ENCODE data around the gene MTARC2.
"Not testable (repeated sequence)": the region's sequence is repeated elsewhere in the genome, so short reads cannot be mapped to it uniquely, and the experiment has no call there.

Gene MTARC2

DNA sequence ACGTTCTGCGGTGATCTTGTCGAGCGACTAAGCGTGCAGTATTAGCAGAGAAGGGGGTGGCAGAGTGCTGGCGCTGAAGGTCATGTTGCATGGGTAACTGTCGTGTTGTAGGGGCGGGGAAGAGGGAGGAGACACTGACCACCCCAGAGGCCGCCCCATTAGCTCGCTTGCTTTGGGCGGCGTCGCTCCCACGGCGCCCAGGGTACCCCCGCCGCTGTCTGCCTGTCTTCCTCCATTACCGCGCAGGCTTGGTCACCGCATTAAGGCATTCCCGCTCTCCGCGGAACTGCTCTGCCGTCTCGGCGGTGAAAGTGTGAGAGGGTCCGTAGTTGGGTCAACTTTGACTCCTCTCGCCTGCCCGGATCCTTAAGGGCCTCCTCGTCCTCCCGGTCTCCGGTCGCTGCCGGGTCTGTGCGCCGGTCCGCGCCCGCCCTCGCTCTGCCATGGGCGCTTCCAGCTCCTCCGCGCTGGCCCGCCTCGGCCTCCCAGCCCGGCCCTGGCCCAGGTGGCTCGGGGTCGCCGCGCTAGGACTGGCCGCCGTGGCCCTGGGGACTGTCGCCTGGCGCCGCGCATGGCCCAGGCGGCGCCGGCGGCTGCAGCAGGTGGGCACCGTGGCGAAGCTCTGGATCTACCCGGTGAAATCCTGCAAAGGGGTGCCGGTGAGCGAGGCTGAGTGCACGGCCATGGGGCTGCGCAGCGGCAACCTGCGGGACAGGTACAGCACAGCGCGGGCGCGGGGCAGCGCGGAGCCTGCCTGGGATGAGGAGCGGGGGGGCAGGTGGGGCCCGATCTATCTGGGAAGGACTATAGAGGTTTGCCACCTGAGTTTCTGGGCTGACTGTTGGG, at the start of gene MTARC2:
Gene MTARC2, plus strand, starts transcription at position 234 of the 846 bp plus-strand sequence. Its CDS starts 210 bp downstream, at position 444.
- DNase-seq (ENCODE audit: low read depth) = no peak

DNA sequence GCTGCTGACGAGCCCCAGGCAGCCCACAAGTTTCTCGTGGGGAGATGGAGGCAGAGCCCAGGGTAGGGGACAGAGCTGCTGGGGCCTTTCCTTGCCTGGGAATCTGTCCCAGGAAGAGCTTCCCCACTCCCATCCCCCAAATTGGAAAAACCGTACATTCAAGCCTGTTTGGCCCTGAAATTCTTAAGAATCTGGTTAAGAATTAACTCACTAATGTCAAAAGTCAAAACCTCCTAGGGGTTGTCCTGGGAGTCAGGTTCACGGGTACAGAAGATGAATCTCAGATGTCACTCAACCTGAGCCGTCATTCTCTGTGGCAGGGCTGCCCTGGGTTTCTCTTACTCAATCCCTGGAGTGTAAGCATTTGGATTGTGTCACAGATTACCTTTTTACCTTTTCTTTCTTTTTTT, 49.5 kb upstream of the MTARC2 start:
- no peak for DNase-seq (ENCODE audit: low read depth)

DNA sequence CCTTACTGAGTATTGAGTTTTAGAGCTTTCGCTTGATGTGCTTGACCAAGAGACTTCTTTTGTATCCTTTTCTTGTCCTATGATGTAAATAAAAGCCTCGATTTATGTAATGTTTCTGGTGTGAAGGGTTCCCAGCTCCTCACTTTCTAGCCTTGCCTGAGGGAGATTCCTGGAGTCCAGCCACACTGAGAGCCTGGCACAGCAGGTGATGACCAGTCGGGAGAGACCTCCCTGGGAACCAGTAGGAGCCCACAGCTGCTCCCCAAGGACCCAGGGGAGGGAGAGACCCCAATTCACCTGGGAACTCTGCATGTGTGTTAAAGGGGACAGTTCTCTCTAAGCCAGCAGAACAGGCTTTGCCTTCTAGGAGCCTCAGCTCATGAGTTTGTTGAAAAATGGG, 49.1 kb upstream of the MTARC2 start:
- no peak for DNase-seq (ENCODE audit: low read depth)

DNA sequence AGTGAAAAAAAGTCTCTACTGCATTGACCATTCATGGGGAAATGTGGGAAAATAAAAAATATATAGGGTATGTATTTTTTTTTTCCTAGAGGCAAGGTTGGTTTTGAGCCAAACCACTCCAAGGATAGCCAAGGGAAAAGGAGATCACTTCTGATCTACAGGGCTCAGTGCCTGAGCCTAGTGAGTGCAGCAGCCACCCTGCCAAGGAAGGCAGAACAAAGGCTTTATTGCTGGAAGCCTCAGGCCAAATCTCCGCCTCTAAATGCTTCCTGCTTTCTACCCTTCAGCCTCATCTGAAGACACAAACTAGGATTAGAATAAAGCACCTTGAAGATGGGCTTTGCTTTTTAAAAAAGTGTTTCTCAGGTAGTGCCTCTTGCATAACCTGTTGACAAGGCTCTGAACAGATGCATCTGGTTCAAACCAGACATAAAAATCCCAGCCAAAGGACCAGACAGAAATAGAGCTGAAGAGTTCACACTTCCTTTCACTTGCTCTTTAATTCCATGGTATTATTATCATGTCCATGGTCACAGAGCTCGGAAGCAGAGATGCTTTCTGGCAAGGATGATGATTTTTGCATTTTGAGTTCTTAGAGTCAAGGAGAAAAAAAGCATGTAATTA, 47.5 kb upstream of the MTARC2 start:
- no peak for DNase-seq (ENCODE audit: low read depth)

DNA sequence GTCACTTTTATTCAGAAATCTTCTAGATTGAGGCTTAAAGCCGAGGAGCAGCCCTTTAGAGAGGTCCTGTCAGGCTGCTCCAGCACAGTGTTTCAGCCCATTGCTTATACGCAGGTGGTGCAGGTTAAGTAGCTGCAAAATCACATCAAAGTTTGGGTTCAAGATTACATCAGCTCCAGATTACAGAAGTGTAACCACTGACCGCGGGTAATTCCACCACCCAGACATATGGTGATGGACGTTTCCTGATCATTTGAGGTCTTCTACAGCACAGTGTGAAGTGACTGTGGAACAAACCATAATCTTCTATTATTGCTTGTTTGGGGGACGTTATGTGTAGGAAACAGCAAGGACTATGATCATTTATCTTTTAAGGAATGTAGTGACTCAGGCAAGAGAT, 46.1 kb upstream of the MTARC2 start:
- no peak for DNase-seq (ENCODE audit: low read depth)

DNA sequence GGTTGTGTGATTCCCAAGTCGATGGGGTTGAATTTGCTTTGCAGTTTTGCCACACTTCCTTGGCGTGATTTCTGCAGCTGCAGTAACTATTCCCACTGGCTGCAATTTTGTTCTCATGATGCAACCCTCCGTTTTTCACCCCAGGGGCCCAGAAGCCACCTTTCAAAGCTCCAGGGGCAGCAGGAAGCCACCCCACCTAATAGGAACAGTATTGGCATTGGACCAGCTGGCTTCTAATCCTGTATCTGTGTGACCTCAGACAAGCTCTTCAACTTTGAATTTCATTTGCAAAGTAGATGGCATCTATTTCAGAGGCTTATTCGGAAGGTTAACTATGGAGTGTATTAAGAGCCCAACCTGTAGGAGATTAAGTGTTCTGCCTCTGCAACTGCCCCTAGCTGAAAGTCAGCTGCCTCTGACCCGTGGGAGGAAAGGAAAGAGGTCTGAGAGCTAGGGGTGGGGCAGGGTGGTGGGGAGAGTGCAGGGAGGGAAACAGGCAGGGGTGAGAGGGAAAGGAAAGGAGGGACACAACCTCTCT, 45.3 kb upstream of the MTARC2 start:
- DNase-seq (ENCODE audit: low read depth) = no peak

DNA sequence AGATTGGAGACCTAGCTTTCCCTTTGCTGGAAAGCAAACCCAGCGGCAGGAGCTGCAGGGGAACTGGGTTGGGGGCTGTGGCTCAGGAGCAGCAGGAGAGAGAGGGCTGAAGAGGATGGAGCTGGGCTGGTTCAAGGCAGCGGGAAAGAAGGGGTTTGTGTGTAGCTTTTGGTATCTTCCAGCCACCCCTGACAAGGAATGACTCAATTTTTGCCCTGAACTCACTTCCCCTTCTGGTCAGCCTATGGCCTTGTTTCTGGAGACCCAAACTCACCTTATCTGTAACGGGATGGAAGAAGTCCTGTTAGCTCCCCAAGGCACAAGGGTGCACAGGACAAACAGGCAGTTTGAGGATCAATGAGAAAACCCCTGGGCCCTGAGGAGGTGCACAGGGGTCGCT, 44.8 kb upstream of the MTARC2 start:
- DNase-seq (ENCODE audit: low read depth) = no peak

DNA sequence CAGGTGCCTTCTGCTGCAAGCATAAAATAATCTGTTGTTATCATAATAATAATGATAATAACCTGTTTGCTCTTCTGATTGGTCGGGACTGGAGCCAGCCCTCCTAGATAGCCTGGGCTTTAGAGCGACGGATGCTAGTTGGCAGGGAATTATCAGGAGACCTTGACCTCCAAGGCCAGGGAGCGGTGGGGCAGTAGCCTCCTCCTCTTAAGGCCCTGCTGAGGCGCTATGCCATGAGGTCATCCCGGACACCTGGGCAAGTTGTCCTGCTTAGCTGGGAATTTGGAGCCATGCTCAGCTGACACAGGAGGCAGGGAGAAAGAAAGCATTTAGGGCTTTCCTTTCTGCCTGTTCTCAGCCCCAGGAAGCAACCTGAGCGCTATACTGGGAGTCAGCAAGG, 42.3 kb upstream of the MTARC2 start:
- no peak for DNase-seq (ENCODE audit: low read depth)

DNA sequence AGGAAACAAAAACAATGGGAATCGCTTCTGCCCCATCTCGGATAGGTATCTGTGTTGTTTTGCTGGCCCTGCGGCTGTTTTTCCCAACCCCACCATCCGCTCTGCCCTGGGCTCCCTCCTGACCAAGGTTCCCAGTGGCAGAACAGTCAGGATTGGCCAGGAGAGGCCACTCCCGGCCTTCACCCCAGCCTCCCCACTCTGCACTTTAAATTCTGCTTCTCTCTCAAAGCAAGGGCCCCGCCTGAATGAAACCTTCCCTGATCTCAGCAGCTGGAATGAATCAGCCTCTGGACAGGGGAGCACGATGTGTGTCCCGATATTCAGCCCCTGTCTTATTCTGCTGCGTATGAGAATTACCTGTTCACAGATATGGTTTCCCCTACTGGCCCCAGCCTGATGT, 41.6 kb upstream of the MTARC2 start:
- DNase-seq (ENCODE audit: low read depth) = no peak

DNA sequence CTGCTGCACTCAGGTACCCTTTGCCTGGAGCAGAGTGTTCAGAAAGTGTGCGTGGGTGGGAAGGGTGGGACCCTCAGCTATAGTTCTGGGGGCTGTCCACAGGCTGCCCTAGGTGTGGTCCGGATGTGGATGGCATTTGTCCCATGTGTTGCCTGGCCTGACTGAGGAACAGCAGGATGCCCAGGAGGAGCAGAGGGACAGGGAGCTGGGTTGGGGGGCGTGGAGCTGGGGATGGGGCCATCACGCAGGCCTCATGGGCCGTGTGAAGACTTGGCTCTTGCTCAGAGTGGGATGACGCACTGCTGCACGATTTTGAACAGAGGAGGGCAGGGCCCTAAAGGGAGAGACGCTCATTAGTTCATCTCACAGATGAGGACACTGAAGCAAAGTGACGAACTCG, 41.0 kb upstream of the MTARC2 start:
- DNase-seq (ENCODE audit: low read depth) = no peak

DNA sequence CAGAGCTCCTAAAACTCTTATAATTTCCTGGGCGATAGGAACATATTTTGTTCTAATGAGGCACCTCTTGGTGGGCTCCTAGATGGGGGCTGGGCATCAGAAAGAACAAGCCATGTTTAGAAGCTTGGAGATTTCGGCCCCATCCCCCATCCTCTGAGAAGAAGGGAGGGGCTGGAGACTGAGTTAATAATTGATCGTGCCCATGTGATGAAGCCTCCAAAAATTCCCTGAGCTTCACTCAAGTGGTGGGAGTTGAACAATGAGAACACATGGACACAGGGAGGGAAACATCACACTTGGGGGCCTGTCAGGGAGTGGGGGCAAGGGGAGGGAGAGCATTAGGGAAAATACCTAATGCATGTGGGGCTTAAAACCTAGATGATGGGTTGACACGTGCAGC, 39.9 kb upstream of the MTARC2 start:
- DNase-seq (ENCODE audit: low read depth) = no peak

DNA sequence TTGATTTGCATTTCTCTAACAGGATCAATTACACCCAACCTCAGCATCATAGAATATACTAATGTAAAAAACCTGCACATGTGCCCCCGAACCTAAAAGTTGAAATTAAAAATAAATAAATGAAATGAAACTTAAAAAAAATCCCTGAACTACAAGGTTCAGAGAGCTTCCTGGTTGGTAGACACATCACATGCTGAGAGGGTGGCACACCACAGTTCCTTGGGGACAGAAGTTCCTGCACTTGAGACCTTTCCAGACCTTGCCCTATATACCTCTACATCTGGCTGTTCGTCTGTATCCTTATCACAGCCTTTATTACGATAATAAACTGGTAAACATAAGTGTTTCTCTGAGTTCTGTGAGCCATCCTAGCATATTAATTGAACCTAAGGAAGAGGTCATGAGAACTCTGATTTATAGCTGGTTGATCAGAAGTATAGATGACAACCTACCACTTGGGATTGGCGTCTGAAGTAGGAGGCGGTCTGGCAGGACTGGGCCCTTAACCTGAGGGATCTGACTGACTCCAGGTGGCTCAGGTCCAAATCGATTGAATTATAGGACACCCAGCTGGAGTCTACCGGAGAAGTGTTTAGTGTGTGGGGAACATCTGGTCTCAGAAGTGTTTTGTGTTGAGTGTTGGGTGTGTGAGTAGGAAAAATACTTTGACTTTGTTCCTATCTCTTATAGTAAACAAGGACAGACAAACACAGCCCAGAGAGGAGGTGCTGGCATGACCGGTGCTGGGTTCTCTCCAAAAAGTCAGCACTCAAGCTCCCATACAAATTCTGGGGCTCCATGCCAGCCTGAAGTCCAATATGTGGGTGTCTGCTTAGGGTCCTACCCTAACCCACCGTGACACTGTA, 39.0 kb upstream of the MTARC2 start:
- DNase-seq (ENCODE audit: low read depth) = no peak

DNA sequence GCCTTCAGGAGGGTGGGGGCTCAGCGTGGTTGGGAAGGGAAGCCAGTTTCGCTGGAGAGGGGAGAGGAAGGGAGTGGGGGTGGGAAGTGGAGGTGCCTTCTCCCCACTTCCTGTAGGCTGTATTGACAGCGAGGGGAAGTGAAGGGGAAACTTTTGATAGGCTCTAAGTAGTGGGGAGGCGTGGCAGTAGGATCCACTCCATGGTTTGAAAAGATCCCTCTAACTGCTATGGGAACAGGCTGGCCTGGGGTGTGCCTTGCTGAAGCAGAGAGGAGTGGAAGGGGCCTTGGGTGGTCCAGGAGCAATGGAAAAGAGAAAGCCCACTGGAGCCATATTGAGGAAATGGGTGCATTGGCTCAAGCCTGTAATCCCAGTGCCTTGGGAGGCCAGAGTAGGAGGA, 37.8 kb upstream of the MTARC2 start:
- no peak for DNase-seq (ENCODE audit: low read depth)

DNA sequence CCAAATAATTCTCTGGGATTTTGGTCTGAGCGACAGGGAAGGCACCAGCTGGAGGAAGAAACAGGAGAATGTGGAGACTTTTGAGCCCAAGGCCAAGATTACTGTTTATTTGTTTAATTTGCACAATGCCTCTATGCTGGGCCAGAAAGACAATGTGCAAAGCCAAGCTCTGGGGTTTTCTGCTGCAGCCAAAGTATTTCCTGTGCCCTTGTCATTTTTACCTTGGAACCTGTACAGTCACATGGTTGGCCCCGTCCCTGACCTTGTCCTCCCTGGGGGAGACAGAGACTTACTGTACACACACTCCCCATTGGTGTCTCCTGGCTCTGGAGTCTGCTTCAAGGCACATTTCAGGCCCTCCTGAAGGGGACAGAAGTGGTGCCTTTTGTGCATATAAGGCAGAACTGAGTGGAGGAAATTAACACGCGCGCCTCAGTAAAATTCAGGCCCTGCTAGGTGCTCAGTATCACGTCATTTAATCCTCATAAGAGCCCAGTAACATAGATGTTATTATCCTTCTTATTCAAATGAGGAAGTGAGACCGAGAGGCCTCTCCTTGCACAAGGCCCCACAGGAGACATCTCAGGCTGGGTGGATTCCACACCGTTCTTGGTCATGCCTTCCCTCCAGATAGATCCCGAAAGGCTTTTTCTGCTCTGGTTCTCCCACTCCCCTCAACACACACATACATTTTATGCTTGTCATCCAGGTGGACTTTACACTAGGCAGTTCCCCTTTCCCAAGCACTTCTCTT, 36.9 kb upstream of the MTARC2 start:
- no peak for DNase-seq (ENCODE audit: low read depth)

DNA sequence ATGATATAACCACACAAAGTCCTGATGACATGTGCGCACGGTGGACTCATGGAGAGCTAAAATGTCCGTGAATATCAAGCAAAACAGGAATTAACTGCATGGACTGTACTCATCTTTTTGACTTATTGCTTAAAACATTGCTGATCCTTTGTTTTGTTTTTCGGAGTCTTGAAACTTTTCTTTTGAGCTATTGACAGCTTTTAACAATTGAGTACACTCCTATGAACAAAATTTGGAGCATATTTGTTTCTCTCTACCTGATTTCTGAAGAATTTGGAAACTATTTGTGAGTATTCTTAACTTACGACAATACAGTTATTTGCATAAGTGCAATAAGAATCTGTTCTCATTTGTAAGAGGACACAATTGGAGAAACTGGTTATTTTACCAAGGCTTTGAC, 32.1 kb upstream of the MTARC2 start:
- DNase-seq (ENCODE audit: low read depth) = not testable (repeated sequence)

DNA sequence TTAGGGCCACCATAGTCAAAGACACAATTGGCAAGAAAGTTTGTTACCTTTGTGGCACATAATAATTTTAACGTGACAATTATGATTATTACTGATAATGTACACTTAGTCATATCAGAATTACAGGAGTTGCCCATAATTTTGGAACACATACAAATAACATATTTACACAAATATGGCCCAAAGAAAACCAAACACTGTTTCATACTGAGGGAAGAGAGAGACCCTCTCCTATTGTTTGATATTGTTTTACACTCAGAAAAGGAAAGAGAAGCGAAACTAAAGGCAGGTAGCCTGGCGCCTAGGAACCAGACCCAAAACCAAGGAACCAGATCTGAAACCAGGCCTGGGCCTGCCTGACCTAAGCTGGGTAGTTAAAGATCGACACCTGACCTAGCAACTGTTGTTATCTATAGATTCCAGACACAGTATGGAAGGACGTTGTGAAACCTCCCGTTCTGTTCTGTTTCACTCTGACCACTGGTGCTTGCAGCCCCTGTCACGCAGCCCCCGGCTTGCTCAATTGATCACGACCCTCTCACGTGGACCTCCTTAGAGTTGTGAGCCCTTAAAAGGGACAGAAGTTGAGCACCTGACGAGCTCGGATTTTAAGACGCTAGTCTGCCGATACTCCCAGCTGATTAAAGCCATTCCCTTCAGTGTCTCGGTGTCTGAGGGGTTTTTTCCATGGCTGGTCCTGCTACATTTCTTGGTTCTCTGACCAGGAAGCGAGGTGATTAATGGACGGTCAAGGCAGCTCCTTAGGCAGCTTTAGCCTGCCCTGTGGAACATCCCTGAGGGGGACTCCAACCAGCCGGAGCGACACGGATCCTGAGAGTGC, 30.1 kb upstream of the MTARC2 start:
- DNase-seq (ENCODE audit: low read depth) = no peak

DNA sequence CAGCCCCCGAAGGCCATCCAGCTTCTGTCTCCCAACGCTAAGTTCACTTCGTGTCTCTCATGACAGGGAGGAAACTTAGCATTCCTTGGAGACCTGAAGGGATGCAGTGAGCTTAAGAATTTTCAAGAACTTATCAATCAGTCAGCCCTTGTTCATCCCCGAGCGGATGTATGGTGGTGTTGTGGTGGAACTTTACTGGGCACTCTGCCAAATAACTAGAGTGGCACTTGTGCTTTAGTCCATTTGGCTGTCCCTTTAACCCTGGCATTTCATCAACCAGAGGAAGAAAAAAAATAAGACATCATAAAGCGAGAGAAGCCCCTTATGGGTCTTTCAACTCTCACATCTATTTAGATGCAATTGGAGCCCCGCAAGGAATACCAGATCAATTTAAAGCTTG, 26.9 kb upstream of the MTARC2 start:
- not testable (repeated sequence) for DNase-seq (ENCODE audit: low read depth)

DNA sequence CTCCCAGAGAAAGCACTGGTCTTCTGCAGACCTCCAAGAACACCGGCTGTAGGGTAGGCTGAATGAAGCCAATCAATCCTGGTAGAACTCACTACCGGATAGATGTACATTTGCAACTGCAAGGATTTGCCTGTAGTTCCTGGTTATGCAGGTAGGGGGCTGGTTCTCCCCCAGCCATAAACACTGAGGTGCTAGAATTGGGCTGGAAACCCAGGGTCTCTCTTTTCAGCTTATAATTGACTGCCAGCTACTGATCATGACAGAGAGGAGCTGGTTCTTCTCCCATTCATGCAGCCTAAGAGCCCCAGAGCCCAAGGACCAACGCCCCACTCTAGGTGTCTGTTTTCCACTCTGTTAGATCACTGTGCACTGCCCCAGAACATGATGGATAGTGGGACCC, 21.5 kb upstream of the MTARC2 start:
- no peak for DNase-seq (ENCODE audit: low read depth)

DNA sequence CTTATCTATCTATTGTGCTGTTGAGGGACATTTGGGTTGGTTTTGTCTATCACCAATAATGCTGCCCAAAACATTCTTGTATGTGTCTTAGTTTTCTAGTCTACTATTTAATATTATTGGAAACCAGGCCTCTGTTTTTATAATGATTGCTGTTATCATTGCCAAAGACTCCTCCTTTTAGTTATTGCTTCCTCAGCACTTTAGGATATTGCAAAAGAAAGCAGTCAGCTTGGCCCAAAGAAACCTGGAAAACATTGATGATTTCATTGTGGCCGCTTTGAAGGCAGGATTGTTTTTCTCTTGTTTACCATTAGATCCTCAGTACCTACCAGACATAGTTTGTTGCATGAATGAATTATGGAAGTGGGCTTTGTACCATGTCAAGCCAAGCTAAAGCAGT, 20.6 kb upstream of the MTARC2 start:
- DNase-seq (ENCODE audit: low read depth) = no peak

DNA sequence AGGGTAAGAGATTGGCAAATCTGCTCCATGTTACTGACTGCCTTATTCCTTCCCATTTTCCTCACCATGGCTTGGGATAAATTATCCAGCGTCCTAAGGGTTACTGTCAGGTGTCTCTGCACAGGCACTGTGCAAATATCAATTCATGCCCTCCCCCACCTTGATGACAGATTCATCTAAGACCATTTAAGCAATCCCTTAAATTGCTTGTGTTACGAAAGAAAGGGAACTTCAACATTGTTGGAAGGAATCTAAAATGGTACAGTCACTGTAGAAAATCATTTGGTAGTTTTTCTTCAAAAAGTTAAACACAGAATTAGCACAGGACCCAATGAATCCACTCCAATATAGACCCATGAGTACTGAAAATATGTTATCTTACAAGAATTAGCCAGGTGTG, 17.6 kb upstream of the MTARC2 start:
- DNase-seq (ENCODE audit: low read depth) = no peak

DNA sequence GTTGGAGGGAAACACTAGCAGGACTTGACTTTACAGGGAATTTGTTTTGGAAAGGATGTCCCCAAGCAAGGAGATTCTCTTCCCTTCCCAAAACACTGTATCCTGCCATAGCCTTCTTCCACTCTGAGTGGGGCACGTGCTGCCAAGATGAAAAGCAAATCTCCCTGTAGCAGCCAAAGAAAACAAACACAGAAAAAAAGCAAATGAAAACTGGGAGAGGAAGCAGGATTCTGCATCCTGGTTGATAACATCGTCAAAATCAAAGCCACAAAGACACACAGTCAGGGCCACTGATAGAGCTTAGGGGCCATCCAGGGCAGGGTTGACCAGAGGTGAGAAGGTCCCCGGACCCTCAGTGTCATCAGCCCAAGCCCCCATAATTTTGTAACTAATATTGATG, 16.0 kb upstream of the MTARC2 start:
- DNase-seq (ENCODE audit: low read depth) = no peak

Data from CMK (cell line).